ENCODE results near the gene HAUS6. TPM values are rescaled to one million over a fixed set of nuclear protein-coding genes. Genes with fewer than 3 reads are reported as not detected.
"Not testable (repeated sequence)": the region's sequence is repeated elsewhere in the genome, so short reads cannot be mapped to it uniquely, and the experiment has no call there.

The HAUS6 gene
- total RNA-seq, 1 donor from 2014 or later, result 18.3 TPM

- Mint-ChIP-seq H3K9me3 (ENCODE audit: unreplicated experiment) (peaks cover 1% of the 10 kb centered on the region), H3K36me3 (ENCODE audit: unreplicated experiment) (no peaks in the 10 kb centered on the region), H3K27me3 (ENCODE audit: unreplicated experiment) (peaks cover 2% of the 10 kb centered on the region), H3K4me1 (ENCODE audit: low read depth, unreplicated experiment) (no peaks in the 10 kb centered on the region), H3K4me3 (ENCODE audit: unreplicated experiment) (no peak overlapping the region), H3K27ac (ENCODE audit: unreplicated experiment) (no peak overlapping the region)
- no peak for TF ChIP-seq CTCF (IDR thresholded peaks at IDR 0.05; ENCODE audit: partially characterized antibody, unreplicated experiment)
- DNase-seq, result no peak
Measured at GRCh38 chr9:19117039-19117716, 14.5 kb upstream of the HAUS6 start.

- no peaks in the 10 kb centered on the region for H3K36me3 Mint-ChIP-seq (ENCODE audit: unreplicated experiment)
- H3K27ac Mint-ChIP-seq (ENCODE audit: unreplicated experiment), result no peak overlapping the region
Measured at GRCh38 chr9:19116107-19116790, 13.5 kb upstream of the HAUS6 start.

GRCh38 chr9:19114680-19115270, 12.1 kb upstream of the HAUS6 start:
- H3K27me3 Mint-ChIP-seq (ENCODE audit: unreplicated experiment), result no peaks in the 10 kb centered on the region
- H3K9me3 Mint-ChIP-seq (ENCODE audit: unreplicated experiment), result peaks cover 1% of the 10 kb centered on the region
- no peaks in the 10 kb centered on the region for H3K4me1 Mint-ChIP-seq (ENCODE audit: low read depth, unreplicated experiment)
- no peaks in the 10 kb centered on the region for H3K36me3 Mint-ChIP-seq (ENCODE audit: unreplicated experiment)
- H3K27ac Mint-ChIP-seq (ENCODE audit: unreplicated experiment), result no peak overlapping the region
- DNase-seq, result no peak
- no peak overlapping the region for H3K4me3 Mint-ChIP-seq (ENCODE audit: unreplicated experiment)
- no peak for TF ChIP-seq CTCF (IDR thresholded peaks at IDR 0.05; ENCODE audit: partially characterized antibody, unreplicated experiment)

More at GRCh38 chr9:19116107-19116790, 13.5 kb upstream of the HAUS6 start:
- Mint-ChIP-seq H3K4me1 (ENCODE audit: low read depth, unreplicated experiment) (no peaks in the 10 kb centered on the region), H3K27me3 (ENCODE audit: unreplicated experiment) (no peaks in the 10 kb centered on the region), H3K9me3 (ENCODE audit: unreplicated experiment) (peaks cover 1% of the 10 kb centered on the region), H3K4me3 (ENCODE audit: unreplicated experiment) (no peak overlapping the region)
- no peak for TF ChIP-seq CTCF (IDR thresholded peaks at IDR 0.05; ENCODE audit: partially characterized antibody, unreplicated experiment)
- no peak for DNase-seq

GRCh38 chr9:19113964-19114679, 11.4 kb upstream of the HAUS6 start:
- peaks cover 1% of the 10 kb centered on the region for H3K9me3 Mint-ChIP-seq (ENCODE audit: unreplicated experiment)
- no peaks in the 10 kb centered on the region for H3K36me3 Mint-ChIP-seq (ENCODE audit: unreplicated experiment)
- no peaks in the 10 kb centered on the region for H3K27me3 Mint-ChIP-seq (ENCODE audit: unreplicated experiment)
- no peak overlapping the region for H3K4me3 Mint-ChIP-seq (ENCODE audit: unreplicated experiment)
- no peaks in the 10 kb centered on the region for H3K4me1 Mint-ChIP-seq (ENCODE audit: low read depth, unreplicated experiment)
- no peak overlapping the region for H3K27ac Mint-ChIP-seq (ENCODE audit: unreplicated experiment)
- DNase-seq, result no peak
- TF ChIP-seq CTCF (IDR thresholded peaks at IDR 0.05; ENCODE audit: partially characterized antibody, unreplicated experiment), result no peak

- H3K27ac Mint-ChIP-seq (ENCODE audit: unreplicated experiment); DNase-seq; H3K4me3 Mint-ChIP-seq (ENCODE audit: unreplicated experiment); H3K27me3 Mint-ChIP-seq (ENCODE audit: unreplicated experiment); H3K9me3 Mint-ChIP-seq (ENCODE audit: unreplicated experiment); H3K4me1 Mint-ChIP-seq (ENCODE audit: low read depth, unreplicated experiment); H3K36me3 Mint-ChIP-seq (ENCODE audit: unreplicated experiment): not testable (repeated sequence)
Measured at GRCh38 chr9:19113064-19113611, 10.4 kb upstream of the HAUS6 start.
